ENCODE data around the gene FAM193B. TPM values are rescaled to one million over a fixed set of nuclear protein-coding genes. Genes with fewer than 3 reads are reported as not detected.

Gene FAM193B
- total and polyA plus RNA-seq, 8 donors: 30.1 to 519 (median 45.0) TPM

- TF ChIP-seq, protein P1, sequence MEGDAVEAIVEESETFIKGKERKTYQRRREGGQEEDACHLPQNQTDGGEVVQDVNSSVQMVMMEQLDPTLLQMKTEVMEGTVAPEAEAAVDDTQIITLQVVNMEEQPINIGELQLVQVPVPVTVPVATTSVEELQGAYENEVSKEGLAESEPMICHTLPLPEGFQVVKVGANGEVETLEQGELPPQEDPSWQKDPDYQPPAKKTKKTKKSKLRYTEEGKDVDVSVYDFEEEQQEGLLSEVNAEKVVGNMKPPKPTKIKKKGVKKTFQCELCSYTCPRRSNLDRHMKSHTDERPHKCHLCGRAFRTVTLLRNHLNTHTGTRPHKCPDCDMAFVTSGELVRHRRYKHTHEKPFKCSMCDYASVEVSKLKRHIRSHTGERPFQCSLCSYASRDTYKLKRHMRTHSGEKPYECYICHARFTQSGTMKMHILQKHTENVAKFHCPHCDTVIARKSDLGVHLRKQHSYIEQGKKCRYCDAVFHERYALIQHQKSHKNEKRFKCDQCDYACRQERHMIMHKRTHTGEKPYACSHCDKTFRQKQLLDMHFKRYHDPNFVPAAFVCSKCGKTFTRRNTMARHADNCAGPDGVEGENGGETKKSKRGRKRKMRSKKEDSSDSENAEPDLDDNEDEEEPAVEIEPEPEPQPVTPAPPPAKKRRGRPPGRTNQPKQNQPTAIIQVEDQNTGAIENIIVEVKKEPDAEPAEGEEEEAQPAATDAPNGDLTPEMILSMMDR (IDR thresholded peaks at IDR 0.05): no peak
- Histone ChIP-seq H3K4me3 (no peak overlapping the region), H3K4me1 (no peaks in the 10 kb centered on the region), H3K36me3 (peaks cover 3 to 76% (median 8%) of the 10 kb centered on the region in 3 donors), H3K27me3 (no peaks in the 10 kb centered on the region), H3K9me3 (no peaks in the 10 kb centered on the region), H3K27ac (no peak overlapping the region)
- WGBS, 2 donors: 95 to 96% methylated on average over 8 of the region's 8 CpGs
- ATAC-seq: no peak
- no peak for FAIRE-seq
- peak in 1 of 6 donors; percentile 23 for DNase-seq
- intact Hi-C loops (cut with DNase I): no loop called here
Measured at GRCh38 chr5:177527595-177527994, 26.8 kb downstream of the FAM193B start.

- FAIRE-seq (no peak), ATAC-seq (no peak), DNase-seq (peak in 1 of 6 donors; percentile 8)
- TF ChIP-seq, protein P1 (IDR thresholded peaks at IDR 0.05): no peak
- H3K4me1 ChIP-seq: no peaks in the 10 kb centered on the region
- intact Hi-C loops (cut with DNase I): no loop called here
- H3K9me3 ChIP-seq: no peaks in the 10 kb centered on the region
- H3K27ac ChIP-seq: no peak overlapping the region
- H3K4me3 ChIP-seq: no peak overlapping the region
- no peaks in the 10 kb centered on the region for H3K27me3 ChIP-seq
- WGBS, 2 donors: 86 to 87% methylated on average over 6 of the region's 6 CpGs
- H3K36me3 ChIP-seq: peaks cover 3 to 73% (median 8%) of the 10 kb centered on the region in 3 donors
Measured at GRCh38 chr5:177526791-177527190, 27.6 kb downstream of the FAM193B start.

DNA sequence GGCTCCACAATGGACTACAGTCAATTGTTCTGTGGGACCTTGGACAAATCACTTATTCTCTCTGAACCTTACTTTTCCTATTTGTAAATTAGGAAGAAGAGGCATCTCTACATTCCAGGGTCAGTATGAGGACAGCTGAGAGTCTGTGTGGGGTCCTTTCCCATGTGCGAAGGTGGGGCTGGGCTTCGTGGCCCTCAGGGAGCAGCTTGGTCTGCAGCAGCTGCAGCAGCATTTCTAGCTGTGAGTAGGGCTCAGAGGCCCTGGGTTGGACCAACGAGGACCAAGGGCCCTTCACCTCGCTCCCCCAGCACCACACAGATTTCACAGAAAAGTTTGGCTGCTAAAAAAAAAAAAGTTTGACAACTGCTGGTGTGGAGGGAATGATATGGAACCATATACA lies 28.2 kb downstream of the FAM193B start:
- Histone ChIP-seq H3K9me3 (no peaks in the 10 kb centered on the region), H3K27me3 (no peaks in the 10 kb centered on the region), H3K27ac (no peak overlapping the region), H3K4me3 (no peak overlapping the region), H3K36me3 (peaks cover 3 to 72% (median 8%) of the 10 kb centered on the region in 3 donors), H3K4me1 (no peaks in the 10 kb centered on the region)
- DNase-seq: peak in 2 of 6 donors; percentile 9 to 39
- no peak for FAIRE-seq
- TF ChIP-seq, protein P1 (IDR thresholded peaks at IDR 0.05): no peak
- intact Hi-C loops (cut with DNase I): no loop called here
- 92 to 94% methylated on average over 4 of the region's 4 CpGs for WGBS, 2 donors
- ATAC-seq: no peak

DNA sequence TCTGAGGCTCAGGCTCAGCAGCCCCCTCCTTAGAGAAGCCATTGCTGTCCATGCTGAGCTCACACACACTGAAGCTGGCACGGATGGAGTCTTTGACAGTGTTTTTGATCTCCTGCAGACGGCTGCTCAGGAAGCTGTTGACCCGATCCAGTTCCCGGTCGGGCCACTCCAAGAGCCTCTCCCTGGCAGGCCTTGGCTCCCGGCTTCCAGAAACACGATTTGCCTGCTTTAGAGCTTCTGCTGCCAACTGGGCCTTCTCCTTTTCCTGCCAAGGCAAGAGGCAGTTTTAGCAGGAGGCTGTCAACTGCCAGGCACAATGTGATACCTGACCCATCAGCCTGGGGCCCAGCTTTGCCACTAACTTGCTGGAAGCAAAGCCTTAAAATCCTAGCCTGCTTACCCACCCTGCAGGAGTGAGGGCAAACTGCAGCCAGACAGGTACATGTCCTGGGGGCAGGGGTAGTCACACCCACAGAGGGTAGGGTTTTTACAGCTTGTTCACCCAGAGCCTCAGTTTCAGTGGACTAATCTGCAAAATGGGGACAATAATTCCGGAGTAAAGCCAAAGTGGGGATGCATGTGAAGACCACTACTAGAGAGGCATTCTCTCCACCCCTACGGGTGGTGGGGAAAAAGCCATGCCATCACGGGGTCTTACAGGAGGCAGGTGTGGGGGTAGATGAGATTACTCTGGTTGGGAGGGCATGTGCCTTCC lies 29.3 kb downstream of the FAM193B start:
- Histone ChIP-seq H3K27ac (no peak overlapping the region), H3K27me3 (no peaks in the 10 kb centered on the region), H3K4me1 (no peaks in the 10 kb centered on the region), H3K4me3 (no peak overlapping the region), H3K9me3 (no peaks in the 10 kb centered on the region), H3K36me3 (peaks cover 3 to 70% (median 8%) of the 10 kb centered on the region in 3 donors)
- no peak for ATAC-seq
- TF ChIP-seq, protein P1 (IDR thresholded peaks at IDR 0.05): no peak
- intact Hi-C loops (cut with DNase I): no loop called here
- no peak for FAIRE-seq
- WGBS, 2 donors: 88 to 94% methylated on average over 10 of the region's 10 CpGs
- peak in 1 of 6 donors; percentile 36 for DNase-seq

GRCh38 chr5:177524539-177524900 lies 29.8 kb downstream of the FAM193B start:
- Histone ChIP-seq H3K4me1 (no peaks in the 10 kb centered on the region), H3K27me3 (no peaks in the 10 kb centered on the region), H3K9me3 (no peaks in the 10 kb centered on the region), H3K4me3 (no peak overlapping the region), H3K27ac (no peak overlapping the region), H3K36me3 (peaks cover 3 to 65% (median 8%) of the 10 kb centered on the region in 3 donors)
- no peak for ATAC-seq
- TF ChIP-seq, protein P1 (IDR thresholded peaks at IDR 0.05): no peak
- no peak for FAIRE-seq
- intact Hi-C loops (cut with DNase I): no loop called here
- no peak for DNase-seq
- 93% methylated on average over 12 of the region's 12 CpGs for WGBS, 2 donors
